Mucosa of stomach (tissue), 1 donor: ENCODE data around the gene HAP1.

ENCODE experiments used
- H3K27me3 ChIP-seq: one replicate; pipeline ENCODE4 v1.7.0; 2013; ENCODE audit warnings: mild to moderate bottlenecking, low read length; ENCODE audit not compliant: control insufficient read depth, insufficient read depth
- H3K36me3 ChIP-seq: one replicate; pipeline ENCODE4 v1.7.0; 2013; ENCODE audit warnings: low read length; ENCODE audit not compliant: control insufficient read depth, insufficient read depth
- H3K4me1 ChIP-seq: one replicate; pipeline ENCODE4 v1.7.0; 2013; ENCODE audit warnings: mild to moderate bottlenecking, low read length; ENCODE audit not compliant: control insufficient read depth, insufficient read depth
- H3K4me3 ChIP-seq: one replicate; pipeline ENCODE4 v1.7.0; 2013; ENCODE audit warnings: low read length
- H3K9ac ChIP-seq: one replicate; pipeline ENCODE4 v1.7.0; 2013; ENCODE audit warnings: mild to moderate bottlenecking, low read length, moderate library complexity
- H3K9me3 ChIP-seq: one replicate; pipeline ENCODE4 v1.7.0; 2013; ENCODE audit warnings: mild to moderate bottlenecking, low read length, moderate library complexity; ENCODE audit not compliant: control insufficient read depth
- donor health status: Pancreatic carcinoma.

HAP1 gene

DNA sequence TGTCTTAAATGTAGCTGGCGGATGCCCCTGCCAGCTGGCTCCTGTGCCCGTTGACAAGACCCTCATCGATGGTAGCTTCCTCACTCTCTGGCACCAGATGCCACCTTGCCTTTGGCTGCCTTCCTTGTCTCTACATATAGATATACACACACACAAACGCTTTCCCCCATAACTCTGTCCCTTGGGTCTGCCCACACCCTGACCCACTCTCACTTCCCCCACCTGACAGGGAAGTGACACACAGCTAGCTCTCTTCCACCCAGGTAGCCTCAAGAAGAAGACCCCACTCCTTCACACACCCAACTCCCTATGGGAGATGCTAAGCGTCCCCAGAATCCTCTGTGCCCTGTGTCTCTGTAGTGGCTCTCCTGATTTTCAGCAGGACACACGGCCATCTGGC lies 26.4 kb upstream of the HAP1 start:
- Histone ChIP-seq H3K4me3 (no peak overlapping the region), H3K27me3 (no peaks in the 10 kb centered on the region), H3K4me1 (no peaks in the 10 kb centered on the region), H3K9me3 (no peaks in the 10 kb centered on the region), H3K9ac (no peak overlapping the region), H3K36me3 (peaks cover 56% of the 10 kb centered on the region)

DNA sequence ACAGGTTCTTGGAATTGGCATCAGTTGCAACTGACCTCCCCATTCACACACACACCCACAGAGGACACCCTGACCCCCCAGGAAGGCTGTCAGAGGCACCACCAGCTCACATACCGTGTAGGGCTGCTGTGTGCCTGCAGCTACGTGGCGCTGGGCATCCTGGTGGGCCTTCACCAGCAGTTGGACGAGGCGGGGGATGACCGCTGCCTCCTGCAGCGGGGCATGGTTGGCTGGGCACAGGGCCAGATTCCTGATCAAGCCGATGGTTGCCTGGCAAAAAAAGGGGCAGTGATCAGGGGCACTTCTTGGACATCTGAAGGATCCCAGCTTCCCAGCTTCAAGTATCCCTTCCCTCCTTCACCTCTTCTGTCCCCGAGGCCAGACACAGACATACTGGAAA lies 24.2 kb upstream of the HAP1 start:
- Histone ChIP-seq H3K27me3 (no peaks in the 10 kb centered on the region), H3K4me1 (no peaks in the 10 kb centered on the region), H3K9me3 (no peaks in the 10 kb centered on the region), H3K9ac (no peak overlapping the region), H3K4me3 (no peak overlapping the region), H3K36me3 (peaks cover 67% of the 10 kb centered on the region)

DNA sequence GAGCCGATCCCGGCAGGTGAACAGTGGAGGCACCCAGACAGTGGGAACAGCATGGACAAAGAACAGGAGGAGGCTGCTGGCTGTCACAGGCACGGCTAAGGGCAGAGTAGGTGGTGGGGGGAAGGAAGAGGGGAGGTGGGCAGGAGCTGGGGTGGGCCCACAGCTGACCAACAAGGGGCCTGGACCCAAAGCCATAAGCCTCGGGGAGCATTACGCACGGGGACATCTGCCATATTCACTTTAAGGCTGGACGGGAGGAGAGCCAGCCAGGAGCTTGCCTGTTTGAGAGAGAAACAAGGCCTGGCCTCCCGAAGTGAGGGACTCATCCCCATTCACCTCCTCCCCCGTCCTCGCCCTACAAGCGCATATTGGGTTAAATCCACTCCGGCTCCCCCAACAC lies 19.6 kb upstream of the HAP1 start:
- Histone ChIP-seq H3K36me3 (peaks cover 39% of the 10 kb centered on the region), H3K9me3 (no peaks in the 10 kb centered on the region), H3K9ac (no peak overlapping the region), H3K4me3 (no peak overlapping the region), H3K4me1 (no peaks in the 10 kb centered on the region), H3K27me3 (no peaks in the 10 kb centered on the region)

DNA sequence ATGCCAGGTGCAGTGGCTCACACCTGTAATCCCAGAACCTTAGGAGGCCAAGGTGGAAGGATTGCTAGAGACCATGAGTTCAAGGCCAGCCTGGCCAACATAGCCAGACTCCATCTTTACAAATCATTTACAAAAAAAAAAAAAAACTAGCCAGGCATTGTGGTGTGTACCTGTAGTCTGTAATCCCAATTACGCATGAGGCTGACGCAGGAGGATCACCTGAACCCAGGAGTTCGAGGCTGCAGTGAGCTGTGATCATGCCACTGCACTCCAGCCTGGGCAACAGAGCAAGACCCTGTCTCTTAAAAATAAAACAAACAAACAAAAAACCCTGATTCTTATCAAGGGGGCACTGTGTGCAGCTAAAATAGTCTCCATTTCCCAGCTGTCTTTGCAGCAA lies 16.8 kb upstream of the HAP1 start:
- peaks cover 24% of the 10 kb centered on the region for H3K36me3 ChIP-seq
- no peaks in the 10 kb centered on the region for H3K9me3 ChIP-seq
- H3K4me1 ChIP-seq, result no peaks in the 10 kb centered on the region
- no peaks in the 10 kb centered on the region for H3K27me3 ChIP-seq
- no peak overlapping the region for H3K4me3 ChIP-seq
- no peak overlapping the region for H3K9ac ChIP-seq

DNA sequence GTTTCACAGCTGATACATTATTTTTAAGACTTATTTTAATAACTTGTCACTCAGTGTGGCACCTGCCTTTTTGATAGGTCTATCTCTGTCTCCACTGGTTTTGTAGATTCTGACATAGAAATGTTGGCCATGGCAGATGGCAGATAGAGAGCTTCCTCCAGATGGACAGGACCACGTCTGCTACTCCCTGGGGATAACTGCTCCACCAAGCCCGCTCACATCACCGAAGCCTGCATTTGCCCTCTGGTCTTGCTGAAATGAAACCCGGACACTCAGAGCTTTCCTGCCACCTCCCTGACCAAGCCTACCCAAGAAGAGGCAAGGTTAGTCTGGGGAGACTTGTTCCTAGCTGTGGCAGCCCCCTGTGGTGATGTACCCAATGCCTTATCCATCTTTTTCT lies 16.4 kb upstream of the HAP1 start:
- Histone ChIP-seq H3K4me1 (no peaks in the 10 kb centered on the region), H3K36me3 (peaks cover 23% of the 10 kb centered on the region), H3K9me3 (no peaks in the 10 kb centered on the region), H3K27me3 (no peaks in the 10 kb centered on the region), H3K9ac (no peak overlapping the region), H3K4me3 (no peak overlapping the region)

DNA sequence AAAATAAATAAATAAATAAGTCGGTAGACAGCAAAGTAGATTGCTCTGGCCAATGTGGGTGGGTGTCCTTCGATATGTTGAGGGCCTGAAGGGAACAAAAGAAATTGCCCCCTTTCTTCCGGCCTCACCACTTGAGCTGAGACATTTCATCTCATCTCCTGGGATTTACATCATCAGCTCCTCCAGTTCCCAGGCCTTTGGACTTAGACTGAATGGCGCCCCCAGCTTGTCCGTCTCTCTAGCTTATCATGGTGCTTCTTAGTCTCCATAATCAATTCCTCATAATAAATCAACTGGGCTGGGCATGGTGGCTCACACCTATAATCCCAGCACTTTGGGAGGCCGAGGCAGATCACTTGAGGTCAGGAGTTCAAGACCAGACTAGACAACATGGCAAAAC lies 13.8 kb upstream of the HAP1 start:
- Histone ChIP-seq H3K36me3 (no peaks in the 10 kb centered on the region), H3K9ac (no peak overlapping the region), H3K27me3 (no peaks in the 10 kb centered on the region), H3K4me1 (no peaks in the 10 kb centered on the region), H3K4me3 (no peak overlapping the region), H3K9me3 (no peaks in the 10 kb centered on the region)

DNA sequence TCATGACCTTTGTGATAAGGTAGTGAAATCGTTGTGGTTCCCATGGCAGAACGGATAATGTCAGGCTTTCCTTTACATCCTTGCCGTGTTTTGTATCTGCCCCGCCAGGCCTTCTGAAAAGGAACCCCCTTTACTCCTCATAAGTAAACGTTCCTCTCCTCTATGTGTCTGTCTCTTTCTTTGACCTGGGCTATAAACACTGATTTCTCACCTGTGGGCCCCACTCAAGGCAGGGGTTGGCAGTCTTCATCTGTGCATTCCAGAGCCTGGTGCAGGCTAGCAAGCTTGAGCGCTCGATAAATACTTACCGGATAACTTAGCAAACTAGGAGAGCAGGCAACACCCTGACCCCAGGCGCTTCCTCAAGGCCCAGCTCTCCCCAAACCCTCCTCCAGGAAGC lies 7.3 kb upstream of the HAP1 start:
- Histone ChIP-seq H3K4me3 (no peak overlapping the region), H3K9me3 (no peaks in the 10 kb centered on the region), H3K36me3 (no peaks in the 10 kb centered on the region), H3K27me3 (peaks cover 10% of the 10 kb centered on the region), H3K4me1 (peaks cover 9% of the 10 kb centered on the region), H3K9ac (no peak overlapping the region)

DNA sequence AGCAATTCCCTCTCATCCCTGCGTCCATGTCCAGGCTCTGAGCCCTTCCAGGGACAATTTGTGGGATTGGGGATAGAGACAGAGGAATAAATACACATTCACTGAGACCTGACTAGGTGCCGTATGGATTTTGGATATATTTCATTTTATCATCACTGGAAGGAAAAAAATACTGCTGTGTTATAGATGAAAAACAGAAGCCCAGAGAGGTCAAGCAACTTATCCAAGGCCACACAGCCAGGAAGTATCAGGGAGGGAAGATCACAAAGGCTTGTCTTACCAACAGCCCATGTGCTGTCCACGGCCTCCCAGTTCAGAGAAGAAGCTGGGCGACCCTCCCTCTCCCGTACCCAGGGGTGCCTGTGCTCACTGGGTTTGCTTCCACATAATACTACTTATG lies 6.1 kb upstream of the HAP1 start:
- H3K36me3 ChIP-seq, result no peaks in the 10 kb centered on the region
- no peak overlapping the region for H3K9ac ChIP-seq
- no peaks in the 10 kb centered on the region for H3K9me3 ChIP-seq
- peaks cover 9% of the 10 kb centered on the region for H3K4me1 ChIP-seq
- peaks cover 22% of the 10 kb centered on the region for H3K27me3 ChIP-seq
- H3K4me3 ChIP-seq, result no peak overlapping the region

DNA sequence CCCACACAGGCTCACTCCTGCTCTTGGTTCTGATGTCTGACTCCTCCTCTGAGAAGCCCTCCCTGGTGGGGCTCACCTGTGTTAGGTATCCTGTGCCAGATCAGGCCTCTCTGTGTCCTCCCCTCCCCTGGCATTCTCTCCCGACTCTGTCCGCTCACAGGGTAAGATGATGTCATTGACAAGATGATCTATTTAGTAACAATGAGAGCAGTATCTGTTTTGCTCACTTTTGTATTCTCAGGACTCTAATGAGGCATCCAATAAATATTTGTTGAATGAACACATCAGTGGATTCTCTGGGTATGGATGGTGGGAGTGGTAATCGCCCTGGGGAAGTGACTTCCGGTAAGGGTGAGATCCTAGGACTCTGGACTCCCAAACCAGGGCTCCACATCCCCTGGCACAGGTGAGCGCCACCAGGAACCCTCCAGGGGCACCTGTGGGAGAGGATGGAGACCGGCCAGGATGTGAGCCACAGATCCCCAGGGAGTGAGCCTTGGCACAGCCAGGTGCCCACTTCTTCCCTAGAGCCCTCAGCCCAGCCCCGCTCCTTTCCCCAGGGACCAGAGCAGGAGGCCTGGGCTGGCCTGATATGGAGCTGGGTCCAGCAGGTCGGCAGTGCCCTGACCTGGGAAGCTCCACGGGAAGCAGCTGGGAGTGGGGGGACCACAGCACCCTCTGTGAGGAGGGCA lies 5.4 kb upstream of the HAP1 start:
- Histone ChIP-seq H3K36me3 (no peaks in the 10 kb centered on the region), H3K4me3 (no peak overlapping the region), H3K9me3 (no peaks in the 10 kb centered on the region), H3K9ac (no peak overlapping the region), H3K4me1 (peaks cover 10% of the 10 kb centered on the region), H3K27me3 (peaks cover 29% of the 10 kb centered on the region)

DNA sequence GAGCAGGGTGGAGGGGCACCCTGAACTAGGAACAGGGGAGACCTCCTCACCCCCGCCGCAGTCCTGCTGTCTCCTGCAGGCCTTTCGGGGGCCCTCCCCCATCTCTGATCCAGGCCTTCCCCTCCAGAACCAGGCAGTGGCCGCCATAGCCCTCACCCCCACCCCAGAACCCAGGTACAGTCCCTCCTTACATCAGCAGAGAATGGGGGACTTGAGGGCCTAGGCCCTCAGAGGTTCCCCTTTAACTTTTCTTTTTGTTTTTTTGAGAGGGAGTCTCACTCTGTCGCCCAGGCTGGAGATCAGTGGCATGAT lies 4.3 kb upstream of the HAP1 start:
- H3K4me1 ChIP-seq, result peaks cover 20% of the 10 kb centered on the region
- H3K4me3 ChIP-seq, result no peak overlapping the region
- H3K9ac ChIP-seq, result no peak overlapping the region
- H3K27me3 ChIP-seq, result peaks cover 39% of the 10 kb centered on the region
- no peaks in the 10 kb centered on the region for H3K36me3 ChIP-seq
- H3K9me3 ChIP-seq, result no peaks in the 10 kb centered on the region

DNA sequence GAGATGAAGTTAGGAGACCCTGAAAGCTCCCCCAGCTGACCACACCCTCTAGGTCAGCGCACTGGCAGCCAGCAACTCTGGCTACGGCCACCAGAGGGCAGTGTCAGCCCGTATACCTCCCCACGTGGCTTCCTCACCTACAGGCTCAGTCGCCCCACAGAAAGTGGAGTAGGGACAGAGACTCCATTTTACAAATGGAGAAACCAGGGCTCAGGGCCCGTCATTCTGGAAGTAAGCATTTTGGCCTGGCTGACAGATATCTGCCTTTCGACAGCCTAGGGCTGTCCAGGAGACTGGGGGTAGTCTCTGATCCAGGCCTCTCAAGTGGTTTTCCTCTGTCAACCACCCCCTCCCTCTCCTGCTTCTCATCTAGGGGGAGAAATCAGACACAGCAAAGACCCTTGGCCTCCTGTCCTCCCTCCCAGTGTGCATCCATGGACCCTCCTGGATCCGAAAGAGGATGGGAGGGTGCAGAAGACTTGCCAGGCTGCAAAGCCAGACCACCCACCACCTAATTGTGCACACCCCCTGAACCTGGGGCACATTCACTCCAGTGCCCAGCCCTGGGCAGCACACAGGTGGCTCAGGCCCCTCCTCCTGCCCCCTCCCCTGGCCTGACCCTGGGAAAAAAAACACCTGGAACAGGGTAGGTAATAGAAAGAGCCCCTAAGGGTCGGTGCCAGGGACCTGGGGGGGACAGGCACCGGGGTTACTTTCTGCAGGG lies 3.8 kb upstream of the HAP1 start:
- H3K27me3 ChIP-seq, result peaks cover 43% of the 10 kb centered on the region
- peak overlapping the region; percentile 47 for H3K9ac ChIP-seq
- no peaks in the 10 kb centered on the region for H3K36me3 ChIP-seq

DNA sequence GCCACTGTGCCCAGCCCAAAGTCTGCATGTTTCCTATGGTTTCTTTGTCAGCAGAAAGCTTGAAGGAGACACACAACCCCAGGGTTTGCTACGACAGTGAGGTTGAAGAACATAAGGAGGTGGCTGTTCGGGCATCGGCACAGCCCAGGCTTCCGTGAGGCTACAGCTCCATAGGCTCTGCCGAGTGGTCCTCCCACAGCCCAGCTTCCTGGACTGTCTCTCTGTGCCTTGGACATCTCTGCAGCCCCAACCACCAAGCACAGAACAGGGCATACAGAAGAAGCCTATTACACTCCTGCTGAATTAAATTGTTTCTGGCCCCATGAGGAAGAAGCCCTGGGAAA lies 3.2 kb upstream of the HAP1 start:
- Histone ChIP-seq H3K27me3 (peaks cover 48% of the 10 kb centered on the region), H3K4me1 (peaks cover 20% of the 10 kb centered on the region), H3K36me3 (no peaks in the 10 kb centered on the region), H3K9me3 (no peaks in the 10 kb centered on the region), H3K9ac (no peak overlapping the region), H3K4me3 (no peak overlapping the region)

More for the DNA sequence above, 3.8 kb upstream of the HAP1 start:
- H3K9me3 ChIP-seq, result no peaks in the 10 kb centered on the region
- no peak overlapping the region for H3K4me3 ChIP-seq
- peaks cover 20% of the 10 kb centered on the region for H3K4me1 ChIP-seq
